ENCODE data around the gene TMEM132A. TPM values are rescaled to one million over a fixed set of nuclear protein-coding genes. Genes with fewer than 3 reads are reported as not detected.

The TMEM132A gene
- total and polyA plus RNA-seq, 2 of the 13 experiments (the other 11 are each of a cell fraction or from before 2014, with no cell fraction given) = 11.1 to 32.9 TPM

- TF ChIP-seq, protein P1, sequence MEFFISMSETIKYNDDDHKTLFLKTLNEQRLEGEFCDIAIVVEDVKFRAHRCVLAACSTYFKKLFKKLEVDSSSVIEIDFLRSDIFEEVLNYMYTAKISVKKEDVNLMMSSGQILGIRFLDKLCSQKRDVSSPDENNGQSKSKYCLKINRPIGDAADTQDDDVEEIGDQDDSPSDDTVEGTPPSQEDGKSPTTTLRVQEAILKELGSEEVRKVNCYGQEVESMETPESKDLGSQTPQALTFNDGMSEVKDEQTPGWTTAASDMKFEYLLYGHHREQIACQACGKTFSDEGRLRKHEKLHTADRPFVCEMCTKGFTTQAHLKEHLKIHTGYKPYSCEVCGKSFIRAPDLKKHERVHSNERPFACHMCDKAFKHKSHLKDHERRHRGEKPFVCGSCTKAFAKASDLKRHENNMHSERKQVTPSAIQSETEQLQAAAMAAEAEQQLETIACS (CRISPR knock-in tag; IDR thresholded peaks at IDR 0.05) = no peak
- TF ChIP-seq, protein P2, sequence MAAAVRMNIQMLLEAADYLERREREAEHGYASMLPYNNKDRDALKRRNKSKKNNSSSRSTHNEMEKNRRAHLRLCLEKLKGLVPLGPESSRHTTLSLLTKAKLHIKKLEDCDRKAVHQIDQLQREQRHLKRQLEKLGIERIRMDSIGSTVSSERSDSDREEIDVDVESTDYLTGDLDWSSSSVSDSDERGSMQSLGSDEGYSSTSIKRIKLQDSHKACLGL (CRISPR knock-in tag; IDR thresholded peaks at IDR 0.05) = peak; percentile 59; the same call in 1 of the 2 replicates
- TF ChIP-seq BCLAF1 (IDR thresholded peaks at IDR 0.05) (no peak), PCBP2 (optimal IDR thresholded peaks at IDR 0.05; ENCODE audit: low read depth, low read length, poor library complexity, severe bottlenecking) (no peak), RXRB (CRISPR knock-in tag; IDR thresholded peaks at IDR 0.05; ENCODE audit: borderline replicate concordance) (peak; percentile 62; the same call in 1 of the 2 replicates), ZKSCAN1 (IDR thresholded peaks at IDR 0.05; ENCODE audit: low read length) (no peak), PPARG (CRISPR knock-in tag; conservative IDR thresholded peaks at IDR 0.05) (no peak), HES4 (CRISPR knock-in tag; IDR thresholded peaks at IDR 0.05; ENCODE audit: borderline replicate concordance) (peak; percentile 74; the same call in 1 of the 2 replicates), MED13 (CRISPR knock-in tag; IDR thresholded peaks at IDR 0.05) (no peak), ZFP62 (CRISPR knock-in tag; IDR thresholded peaks at IDR 0.05) (no peak), ZNF329 (CRISPR knock-in tag; IDR thresholded peaks at IDR 0.05; ENCODE audit: low read depth) (0 out of 2 replicates have a peak, but pooled peaks have one; percentile 56), ZIK1 (CRISPR knock-in tag; IDR thresholded peaks at IDR 0.05; ENCODE audit: borderline replicate concordance, low read depth) (peak; percentile 58; the same call in 1 of the 2 replicates), ZNF792 (CRISPR knock-in tag; IDR thresholded peaks at IDR 0.05) (no peak), HMGA1 (CRISPR knock-in tag; conservative IDR thresholded peaks at IDR 0.05) (no peak), KMT2A (CRISPR knock-in tag; IDR thresholded peaks at IDR 0.05) (peak; percentile 86), RAD51 (IDR thresholded peaks at IDR 0.05; ENCODE audit: borderline replicate concordance) (no peak), HOXA3 (CRISPR knock-in tag; IDR thresholded peaks at IDR 0.05) (peak; percentile 59), ZNF17 (CRISPR knock-in tag; IDR thresholded peaks at IDR 0.05) (no peak)
- TF ChIP-seq, protein P3, sequence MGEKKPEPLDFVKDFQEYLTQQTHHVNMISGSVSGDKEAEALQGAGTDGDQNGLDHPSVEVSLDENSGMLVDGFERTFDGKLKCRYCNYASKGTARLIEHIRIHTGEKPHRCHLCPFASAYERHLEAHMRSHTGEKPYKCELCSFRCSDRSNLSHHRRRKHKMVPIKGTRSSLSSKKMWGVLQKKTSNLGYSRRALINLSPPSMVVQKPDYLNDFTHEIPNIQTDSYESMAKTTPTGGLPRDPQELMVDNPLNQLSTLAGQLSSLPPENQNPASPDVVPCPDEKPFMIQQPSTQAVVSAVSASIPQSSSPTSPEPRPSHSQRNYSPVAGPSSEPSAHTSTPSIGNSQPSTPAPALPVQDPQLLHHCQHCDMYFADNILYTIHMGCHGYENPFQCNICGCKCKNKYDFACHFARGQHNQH (CRISPR knock-in tag; IDR thresholded peaks at IDR 0.05) = no peak
- TF ChIP-seq, protein P4, sequence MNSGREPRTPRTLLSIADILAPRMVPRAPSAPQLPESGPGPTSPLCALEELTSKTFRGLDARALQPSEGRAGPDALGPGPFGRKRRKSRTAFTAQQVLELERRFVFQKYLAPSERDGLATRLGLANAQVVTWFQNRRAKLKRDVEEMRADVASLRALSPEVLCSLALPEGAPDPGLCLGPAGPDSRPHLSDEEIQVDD (CRISPR knock-in tag; IDR thresholded peaks at IDR 0.05; ENCODE audit: borderline replicate concordance) = 0 out of 2 replicates have a peak, but pooled peaks have one; percentile 75
Measured at GRCh38 chr11:60906132-60906972, 17.9 kb upstream of the TMEM132A start, which contains the start of gene PRPF19 (continued).
